HepG2 (cell line): Measurements from ENCODE around the gene CFAP97D1. TPM values are rescaled to one million over a fixed set of nuclear protein-coding genes. Genes with fewer than 3 reads are reported as not detected.
A peak's percentile ranks its signal among the peaks of the same experiment; 100 is the strongest.

Experiments
- ATF3 ChIP-seq: sonication (generic); formaldehyde crosslinking; IDR thresholded peaks from 2 replicates; pipeline ENCODE4 v1.4.0; 2020; ENCODE audit warnings: missing genetic modification reagents
- CC2D1A ChIP-seq: sonication (generic); formaldehyde crosslinking; IDR thresholded peaks from 2 replicates; pipeline ENCODE4 v1.8.1; 2023; ENCODE audit warnings: mild to moderate bottlenecking, missing genetic modification reagents
- NCOA1 ChIP-seq: sonication (generic); formaldehyde crosslinking; IDR thresholded peaks from 2 replicates; pipeline ENCODE4 v1.9.0; 2021; ENCODE audit warnings: missing genetic modification reagents
- NR3C1 ChIP-seq: sonication (generic); formaldehyde crosslinking; IDR thresholded peaks from 2 replicates; pipeline ENCODE4 v1.4.0; 2020; ENCODE audit warnings: missing genetic modification reagents
- SAFB2 ChIP-seq: sonication (generic); formaldehyde crosslinking; IDR thresholded peaks from 2 replicates; pipeline ENCODE4 v1.5.1; 2020; ENCODE audit warnings: missing genetic modification reagents, low read depth, mild to moderate bottlenecking, borderline replicate concordance
- THAP8 ChIP-seq: sonication (generic); formaldehyde crosslinking; IDR thresholded peaks from 2 replicates; pipeline ENCODE4 v1.5.1; 2020; ENCODE audit warnings: missing genetic modification reagents, mild to moderate bottlenecking, borderline replicate concordance
- U2AF1 ChIP-seq: fragments of 200-400 bp; formaldehyde crosslinking; optimal IDR thresholded peaks from 2 replicates; pipeline ENCODE3; 2017; ENCODE audit warnings: mild to moderate bottlenecking, low read depth, low read length
- YEATS4 ChIP-seq: sonication (generic); formaldehyde crosslinking; IDR thresholded peaks from 2 replicates; pipeline ENCODE4 v1.4.0; 2020; ENCODE audit warnings: missing genetic modification reagents, borderline replicate concordance
- ZNF101 ChIP-seq: sonication (generic); formaldehyde crosslinking; IDR thresholded peaks from 2 replicates; pipeline ENCODE4 v1.4.0; 2020; ENCODE audit warnings: mild to moderate bottlenecking, low read depth, missing genetic modification reagents, borderline replicate concordance
- ZNF317 ChIP-seq: sonication (generic); formaldehyde crosslinking; IDR thresholded peaks from 2 replicates; pipeline ENCODE4 v1.5.0; 2020; ENCODE audit warnings: mild to moderate bottlenecking, missing genetic modification reagents
- ZNF407 ChIP-seq: sonication (generic); formaldehyde crosslinking; IDR thresholded peaks from one replicate; pipeline ENCODE4 v1.5.1; 2020; ENCODE audit warnings: mild to moderate bottlenecking, missing genetic modification reagents; ENCODE audit errors: not compliant biosample characterization
- ZNF614 ChIP-seq: IDR thresholded peaks from 2 replicates; pipeline ENCODE4 v1.6.1; 2018; ENCODE audit warnings: missing biosample characterization, missing genetic modification reagents, inconsistent platforms, borderline replicate concordance
- polyA plus RNA-seq, 8 experiments: library from polyadenylated mRNA; depleted of rRNA in 3 of 8; stranded (reverse) in 7 of 8; unstranded in 1 of 8; fragments of >200 nt; fragmentation: Illumina TruSeq in 4 of 8; extraction: Trizol in 4 of 8; gene quantifications; 2 replicates each; pipeline versions ENCODE4 v1.2.1 to v1.2.3, GENCODE V29; 2011 to 2016; ENCODE audit warnings: low read depth in 4 of 8, missing spikeins in 1 of 8, mixed read lengths in 1 of 8; ENCODE audit not compliant: insufficient read depth in 1 of 8
- total RNA-seq, 5 experiments: library from RNA; depleted of rRNA; stranded (reverse); fragments of >200 nt; fragmentation: Illumina TruSeq; extraction: Trizol; gene quantifications; 2 replicates each; pipeline ENCODE4 v1.2.3, GENCODE V29; 2016; ENCODE audit warnings: low read depth in 1 of 5
- TF ChIP-seq, protein P1 (sequence below): IDR thresholded peaks from 2 replicates; pipeline ENCODE4 v1.6.1; 2012; ENCODE audit warnings: low read depth, low read length, improper control_type of control experiment
- TF ChIP-seq, protein P2 (sequence below): sonication (generic); formaldehyde crosslinking; IDR thresholded peaks from 2 replicates; pipeline ENCODE4 v1.9.0; 2021; ENCODE audit warnings: missing genetic modification reagents, mild to moderate bottlenecking, borderline replicate concordance

The CFAP97D1 gene
- total and polyA plus RNA-seq, 2 of the 13 experiments (the other 11 are each of a cell fraction or from before 2014, with no cell fraction given) = 0.02 TPM; not detected in 1

DNA sequence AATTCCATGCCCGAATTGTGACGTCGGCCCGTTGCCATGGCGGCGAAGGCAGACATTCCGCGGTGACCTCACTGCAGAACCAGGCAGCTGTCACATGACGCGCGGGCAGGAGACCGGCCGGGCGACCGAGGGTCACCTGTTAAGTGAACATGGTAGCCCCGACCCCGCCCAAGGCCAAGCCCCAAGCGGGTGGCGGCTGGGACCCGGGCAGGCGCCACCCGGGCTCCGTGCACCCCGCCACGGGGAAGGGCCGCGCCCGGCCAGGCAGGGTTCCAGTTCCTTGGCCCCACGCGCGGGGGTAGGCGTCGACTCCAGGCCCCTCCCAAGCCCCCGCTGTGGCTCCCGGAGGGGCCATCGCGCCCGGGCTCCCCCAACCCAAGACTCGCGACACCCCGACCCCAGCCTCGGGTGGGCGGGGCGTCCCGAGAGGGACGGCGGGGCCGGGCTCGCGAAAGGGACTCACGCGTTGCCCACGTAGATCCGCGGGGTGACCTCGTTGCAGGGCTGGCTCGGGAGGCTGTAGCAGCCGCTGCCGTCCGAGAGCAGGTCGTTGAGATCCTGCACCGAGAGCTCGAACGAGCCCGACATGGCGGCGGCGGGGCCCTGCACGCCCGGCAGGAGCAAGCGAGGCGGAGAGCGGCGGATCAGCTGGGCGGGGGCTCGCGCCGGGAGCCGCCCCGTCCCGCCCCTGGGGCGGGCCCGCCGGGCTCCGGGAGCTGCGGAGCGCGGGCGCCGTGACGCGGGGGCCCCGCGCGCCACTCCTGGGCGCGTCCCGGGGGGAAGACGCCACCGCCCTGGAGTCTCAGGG is 1.7 kb upstream of the CFAP97D1 start, which contains the start of gene DUSP3 (continued):
- no peak for TF ChIP-seq ZNF317
- TF ChIP-seq ZNF407 = peak; percentile 74
- TF ChIP-seq, protein P1, sequence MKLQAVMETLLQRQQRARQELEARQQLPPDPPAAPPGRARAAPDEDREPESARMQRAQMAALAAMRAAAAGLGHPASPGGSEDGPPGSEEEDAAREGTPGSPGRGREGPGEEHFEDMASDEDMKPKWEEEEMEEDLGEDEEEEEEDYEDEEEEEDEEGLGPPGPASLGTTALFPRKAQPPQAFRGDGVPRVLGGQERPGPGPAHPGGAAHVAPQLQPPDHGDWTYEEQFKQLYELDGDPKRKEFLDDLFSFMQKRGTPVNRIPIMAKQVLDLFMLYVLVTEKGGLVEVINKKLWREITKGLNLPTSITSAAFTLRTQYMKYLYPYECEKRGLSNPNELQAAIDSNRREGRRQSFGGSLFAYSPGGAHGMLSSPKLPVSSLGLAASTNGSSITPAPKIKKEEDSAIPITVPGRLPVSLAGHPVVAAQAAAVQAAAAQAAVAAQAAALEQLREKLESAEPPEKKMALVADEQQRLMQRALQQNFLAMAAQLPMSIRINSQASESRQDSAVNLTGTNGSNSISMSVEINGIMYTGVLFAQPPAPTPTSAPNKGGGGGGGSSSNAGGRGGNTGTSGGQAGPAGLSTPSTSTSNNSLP = no peak; the same call in 1 of the 2 replicates
- TF ChIP-seq ZNF101 = no peak
- TF ChIP-seq NR3C1 (CRISPR knock-in tag) = no peak
- TF ChIP-seq SAFB2 (CRISPR knock-in tag) = no peak; the same call in 1 of the 2 replicates
- TF ChIP-seq, protein P2, sequence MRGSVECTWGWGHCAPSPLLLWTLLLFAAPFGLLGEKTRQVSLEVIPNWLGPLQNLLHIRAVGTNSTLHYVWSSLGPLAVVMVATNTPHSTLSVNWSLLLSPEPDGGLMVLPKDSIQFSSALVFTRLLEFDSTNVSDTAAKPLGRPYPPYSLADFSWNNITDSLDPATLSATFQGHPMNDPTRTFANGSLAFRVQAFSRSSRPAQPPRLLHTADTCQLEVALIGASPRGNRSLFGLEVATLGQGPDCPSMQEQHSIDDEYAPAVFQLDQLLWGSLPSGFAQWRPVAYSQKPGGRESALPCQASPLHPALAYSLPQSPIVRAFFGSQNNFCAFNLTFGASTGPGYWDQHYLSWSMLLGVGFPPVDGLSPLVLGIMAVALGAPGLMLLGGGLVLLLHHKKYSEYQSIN (CRISPR knock-in tag) = no peak
- TF ChIP-seq THAP8 (CRISPR knock-in tag) = no peak; the same call in 1 of the 2 replicates
- TF ChIP-seq CC2D1A (CRISPR knock-in tag) = 0 out of 2 replicates have a peak, but pooled peaks have one; percentile 29
- peak; percentile 52 for TF ChIP-seq ZNF614 (CRISPR knock-in tag)
- peak; percentile 88; the same call in 1 of the 2 replicates for TF ChIP-seq NCOA1 (CRISPR knock-in tag)
- peak; percentile 92; the same call in 1 of the 2 replicates for TF ChIP-seq YEATS4 (CRISPR knock-in tag)
- TF ChIP-seq ATF3 (CRISPR knock-in tag) = peak; percentile 90
- TF ChIP-seq U2AF1 = no peak
